WTC11 (cell line): Measurements from ENCODE around the gene CORO2B. TPM values are rescaled to one million over a fixed set of nuclear protein-coding genes. Genes with fewer than 3 reads are reported as not detected.
A peak's percentile ranks its signal among the peaks of the same experiment; 100 is the strongest.

Source experiments
- ATAC-seq: fragments of 200-7000 bp; cut with Tn5 transposase; 2 replicates; pipeline ENCODE4 v1.10.0; 2021; ENCODE audit warnings: mild to moderate bottlenecking, moderate library complexity
- CTCF ChIA-PET: fragments of 300-600 bp; sonication (Branson Sonifier 250); formaldehyde crosslinking; loops from one replicate; lab custom pipeline; 2021; ENCODE audit warnings: antibody characterized with exemption; lab: Charles Lee
- POLR2A ChIA-PET: fragments of 350-600 bp; sonication (Branson Sonifier 250); formaldehyde crosslinking; loops from one replicate; lab custom pipeline; 2021; ENCODE audit warnings: antibody characterized with exemption; lab: Charles Lee
- DNase-seq: peaks from one replicate; pipeline ENCODE4 v3.0.0; 2021; ENCODE audit warnings: low spot score
- H3K27ac Mint-ChIP-seq: 2 replicates; pipeline ENCODE4 v1.8.0; 2021; ENCODE audit warnings: mixed read lengths
- H3K27me3 Mint-ChIP-seq: 2 replicates; pipeline ENCODE4 v1.8.0; 2021; ENCODE audit warnings: low read depth, mild to moderate bottlenecking, moderate library complexity, mixed read lengths
- H3K36me3 Mint-ChIP-seq: 2 replicates; pipeline ENCODE4 v1.8.0; 2021; ENCODE audit warnings: mixed read lengths
- H3K4me1 Mint-ChIP-seq: 2 replicates; pipeline ENCODE4 v1.8.0; 2022; ENCODE audit warnings: mixed read lengths
- H3K4me3 Mint-ChIP-seq: 2 replicates; pipeline ENCODE4 v1.8.0; 2021; ENCODE audit warnings: mild to moderate bottlenecking, moderate library complexity, mixed read lengths
- H3K9me3 Mint-ChIP-seq: 2 replicates; pipeline ENCODE4 v1.8.0; 2021; ENCODE audit warnings: mixed read lengths
- EMX1 ChIP-seq: fragments of 250-450 bp; sonication (Bioruptor Pico); IDR thresholded peaks from 2 replicates; pipeline ENCODE4 v1.8.0; 2021; ENCODE audit warnings: mild to moderate bottlenecking
- ETV6 ChIP-seq: sonication (generic); formaldehyde crosslinking; IDR thresholded peaks from 2 replicates; pipeline ENCODE4 v1.8.1; 2022; ENCODE audit warnings: mild to moderate bottlenecking, missing genetic modification reagents
- FOXJ3 ChIP-seq: sonication (generic); formaldehyde crosslinking; IDR thresholded peaks from 2 replicates; pipeline ENCODE4 v1.9.0; 2021; ENCODE audit warnings: missing genetic modification reagents, mild to moderate bottlenecking, borderline replicate concordance
- GABPB1 ChIP-seq: sonication (generic); formaldehyde crosslinking; IDR thresholded peaks from 2 replicates; pipeline ENCODE4 v1.8.1; 2023; ENCODE audit warnings: mild to moderate bottlenecking, missing genetic modification reagents
- HMGXB4 ChIP-seq: sonication (generic); formaldehyde crosslinking; IDR thresholded peaks from 2 replicates; pipeline ENCODE4 v1.8.1; 2023; ENCODE audit warnings: mild to moderate bottlenecking, moderate library complexity, missing genetic modification reagents
- JUN ChIP-seq: sonication (generic); formaldehyde crosslinking; IDR thresholded peaks from 2 replicates; pipeline ENCODE4 v1.8.0; 2023; ENCODE audit warnings: mild to moderate bottlenecking, missing genetic modification reagents
- MYBL2 ChIP-seq: sonication (generic); formaldehyde crosslinking; IDR thresholded peaks from 2 replicates; pipeline ENCODE4 v1.8.1; 2023; ENCODE audit warnings: mild to moderate bottlenecking, moderate library complexity, missing genetic modification reagents
- NFATC4 ChIP-seq: fragments of 250-450 bp; sonication (Bioruptor Pico); IDR thresholded peaks from 2 replicates; pipeline ENCODE4 v1.9.0; 2021; ENCODE audit warnings: mild to moderate bottlenecking
- NFYB ChIP-seq: sonication (generic); formaldehyde crosslinking; conservative IDR thresholded peaks from 2 replicates; pipeline ENCODE4 v1.8.0; 2022; ENCODE audit warnings: low read depth, missing genetic modification reagents
- NR1H2 ChIP-seq: sonication (generic); formaldehyde crosslinking; IDR thresholded peaks from 2 replicates; pipeline ENCODE4 v1.9.0; 2021; ENCODE audit warnings: mild to moderate bottlenecking, moderate library complexity, missing genetic modification reagents
- NR2C2 ChIP-seq: sonication (generic); formaldehyde crosslinking; IDR thresholded peaks from 2 replicates; pipeline ENCODE4 v1.8.0; 2022; ENCODE audit warnings: mild to moderate bottlenecking, missing genetic modification reagents
- NR3C1 ChIP-seq: sonication (generic); formaldehyde crosslinking; conservative IDR thresholded peaks from 2 replicates; pipeline ENCODE4 v1.8.1; 2023; ENCODE audit warnings: low read depth, mild to moderate bottlenecking, missing genetic modification reagents
- OVOL2 ChIP-seq: fragments of 250-450 bp; sonication (Bioruptor Pico); IDR thresholded peaks from 2 replicates; pipeline ENCODE4 v1.9.0; 2021; ENCODE audit warnings: mild to moderate bottlenecking, borderline replicate concordance
- PRRX2 ChIP-seq: fragments of 250-450 bp; sonication (Bioruptor Pico); IDR thresholded peaks from 2 replicates; pipeline ENCODE4 v1.8.0; 2021; ENCODE audit warnings: mild to moderate bottlenecking
- RELA ChIP-seq: sonication (generic); formaldehyde crosslinking; IDR thresholded peaks from 2 replicates; pipeline ENCODE4 v1.8.1; 2022; ENCODE audit warnings: missing genetic modification reagents, mild to moderate bottlenecking, borderline replicate concordance
- TEAD4 ChIP-seq: sonication (generic); formaldehyde crosslinking; IDR thresholded peaks from 2 replicates; pipeline ENCODE4 v1.8.0; 2022; ENCODE audit warnings: mild to moderate bottlenecking, missing genetic modification reagents
- USF1 ChIP-seq: sonication (generic); formaldehyde crosslinking; IDR thresholded peaks from 2 replicates; pipeline ENCODE4 v1.8.0; 2022; ENCODE audit warnings: mild to moderate bottlenecking, missing genetic modification reagents
- ZBTB21 ChIP-seq: sonication (generic); formaldehyde crosslinking; IDR thresholded peaks from 2 replicates; pipeline ENCODE4 v1.8.1; 2023; ENCODE audit warnings: mild to moderate bottlenecking, missing genetic modification reagents, borderline replicate concordance
- ZNF121 ChIP-seq: sonication (generic); formaldehyde crosslinking; IDR thresholded peaks from 2 replicates; pipeline ENCODE4 v1.8.0; 2023; ENCODE audit warnings: missing genetic modification reagents
- ZNF138 ChIP-seq: sonication (generic); formaldehyde crosslinking; conservative IDR thresholded peaks from 2 replicates; pipeline ENCODE4 v1.8.1; 2022; ENCODE audit warnings: mild to moderate bottlenecking, moderate library complexity, missing genetic modification reagents
- ZNF263 ChIP-seq: sonication (generic); formaldehyde crosslinking; IDR thresholded peaks from 2 replicates; pipeline ENCODE4 v1.8.1; 2022; ENCODE audit warnings: low read depth, mild to moderate bottlenecking, moderate library complexity, missing genetic modification reagents
- ZNF396 ChIP-seq: fragments of 250-450 bp; sonication (Bioruptor Pico); IDR thresholded peaks from 2 replicates; pipeline ENCODE4 v1.8.0; 2021; ENCODE audit warnings: mild to moderate bottlenecking, moderate library complexity, borderline replicate concordance
- ZNF423 ChIP-seq: fragments of 250-450 bp; sonication (Bioruptor Pico); IDR thresholded peaks from 2 replicates; pipeline ENCODE4 v2.1.2; 2022; ENCODE audit warnings: mild to moderate bottlenecking, moderate library complexity
- ZNF425 ChIP-seq: fragments of 250-450 bp; sonication (Bioruptor Pico); conservative IDR thresholded peaks from 2 replicates; pipeline ENCODE4 v1.9.0; 2021; ENCODE audit warnings: mild to moderate bottlenecking
- ZNF512 ChIP-seq: sonication (generic); formaldehyde crosslinking; IDR thresholded peaks from 2 replicates; pipeline ENCODE4 v1.8.1; 2022; ENCODE audit warnings: missing genetic modification reagents, borderline replicate concordance
- total RNA-seq: library from RNA; stranded (reverse); gene quantifications from 3 replicates; pipeline ENCODE4 v1.2.3, GENCODE V29; 2021

CORO2B gene
- total RNA-seq, 1 experiment from 2014 or later, result 4.9 TPM

- H3K27me3 Mint-ChIP-seq, result peaks cover 52% of the 10 kb centered on the region
- CTCF ChIA-PET, result interaction anchor here (0.5 to 1.1 kb wide), 2 partner anchors 19 to 1508 kb away, joined by 3 read pairs; no protein-coding TSS in a partner anchor
- peak; percentile 53 for DNase-seq
- peaks cover 56% of the 10 kb centered on the region for H3K4me1 Mint-ChIP-seq
- ATAC-seq, result peak; percentile 32
- H3K4me3 Mint-ChIP-seq, result peak overlapping the region; percentile 74
- no peaks in the 10 kb centered on the region for H3K9me3 Mint-ChIP-seq
- POLR2A ChIA-PET, result no interaction called here
- TF ChIP-seq RELA (CRISPR knock-in tag) (no peak), ETV6 (no peak), ZNF423 (CRISPR knock-in tag) (peak; percentile 28; the same call in 1 of the 2 replicates), HMGXB4 (CRISPR knock-in tag) (peak; percentile 62)
- no peak overlapping the region for H3K27ac Mint-ChIP-seq
- no peaks in the 10 kb centered on the region for H3K36me3 Mint-ChIP-seq
Measured at GRCh38 chr15:68578175-68578979, 416 bp upstream of the CORO2B start.

GRCh38 chr15:68580026-68580882 lies 1.5 kb downstream of the CORO2B start:
- Mint-ChIP-seq H3K27ac (no peak overlapping the region), H3K36me3 (no peaks in the 10 kb centered on the region), H3K27me3 (peaks cover 49% of the 10 kb centered on the region), H3K4me3 (peak overlapping the region; percentile 65), H3K9me3 (no peaks in the 10 kb centered on the region), H3K4me1 (peaks cover 50% of the 10 kb centered on the region)
- ChIA-PET POLR2A (no interaction called here), CTCF (interaction anchor here (0.6 to 2.6 kb wide), 6 partner anchors 20 to 296 kb away, joined by 3 to 9 read pairs (median 4); no protein-coding TSS in a partner anchor)
- DNase-seq (no peak), ATAC-seq (no peak)
- TF ChIP-seq GABPB1 (no peak), USF1 (no peak), JUN (CRISPR knock-in tag) (no peak), NR3C1 (CRISPR knock-in tag) (no peak), ZNF263 (CRISPR knock-in tag) (no peak), NFATC4 (no peak), TEAD4 (CRISPR knock-in tag) (no peak), ZNF396 (CRISPR knock-in tag) (no peak), OVOL2 (no peak), NR1H2 (no peak), RELA (CRISPR knock-in tag) (no peak), ZNF423 (CRISPR knock-in tag) (no peak), EMX1 (CRISPR knock-in tag) (no peak), NFYB (CRISPR knock-in tag) (no peak)

- ChIA-PET CTCF (interaction anchor here (0.8 to 2.6 kb wide), 6 partner anchors 20 to 295 kb away, joined by 4 to 9 read pairs (median 5); no protein-coding TSS in a partner anchor), POLR2A (no interaction called here)
- no peak for ATAC-seq
- Mint-ChIP-seq H3K4me3 (no peak overlapping the region), H3K27me3 (peaks cover 49% of the 10 kb centered on the region), H3K4me1 (peaks cover 54% of the 10 kb centered on the region), H3K9me3 (no peaks in the 10 kb centered on the region), H3K27ac (no peak overlapping the region), H3K36me3 (no peaks in the 10 kb centered on the region)
- no peak for DNase-seq
- no peak for TF ChIP-seq NFATC4
- no peak for TF ChIP-seq ZNF138 (CRISPR knock-in tag)
- no peak for TF ChIP-seq ZNF512 (CRISPR knock-in tag)
- no peak for TF ChIP-seq NR2C2
- TF ChIP-seq PRRX2 (CRISPR knock-in tag), result no peak
- no peak for TF ChIP-seq ZNF121 (CRISPR knock-in tag)
- no peak for TF ChIP-seq MYBL2 (CRISPR knock-in tag)
- TF ChIP-seq ZNF425 (CRISPR knock-in tag), result no peak
- no peak for TF ChIP-seq FOXJ3 (CRISPR knock-in tag)
- TF ChIP-seq NR1H2, result no peak
- TF ChIP-seq ZBTB21, result no peak
- no peak for TF ChIP-seq USF1
Measured at GRCh38 chr15:68580883-68581155, 2.0 kb downstream of the CORO2B start.
